Right atrium auricular region (tissue), 2 donors: ENCODE measurements around the gene MYD88. TPM values are rescaled to one million over a fixed set of nuclear protein-coding genes. Genes with fewer than 3 reads are reported as not detected.

Experiments
- DNase-seq: peaks from one replicate; pipeline ENCODE4 v3.0.0-alpha.2; 2019; ENCODE audit warnings: low spot score
- H3K27ac ChIP-seq, 2 donors: fragments of 200-600 bp; sonication (generic); 1 replicate in 1 of 2; 2 replicates in 1 of 2; pipeline ENCODE4 v1.5.1; 2016 to 2019
- H3K27me3 ChIP-seq, 2 donors: fragments of 200-600 bp; sonication (generic); one replicate each; pipeline versions ENCODE4 v1.5.1 to v1.6.0; 2017 to 2019
- H3K36me3 ChIP-seq: fragments of 200-600 bp; sonication (generic); one replicate; pipeline ENCODE4 v1.5.1; 2016
- H3K4me1 ChIP-seq, 2 donors: fragments of 200-600 bp; sonication (generic); one replicate each; pipeline versions ENCODE4 v1.5.1 to v1.6.0; 2017 to 2019
- H3K4me3 ChIP-seq, 2 donors: fragments of 200-600 bp; sonication (generic); 1 replicate in 1 of 2; 2 replicates in 1 of 2; pipeline ENCODE4 v1.5.1; 2017 to 2019; ENCODE audit warnings: mild to moderate bottlenecking in 1 of 2, moderate library complexity in 1 of 2
- H3K9me3 ChIP-seq, 2 donors: fragments of 200-600 bp; sonication (generic); one replicate each; pipeline ENCODE4 v1.5.1; 2019
- CTCF ChIP-seq, 2 donors: fragments of 200-600 bp; sonication (generic); IDR thresholded peaks; one replicate each; pipeline ENCODE4 v1.5.1; 2019; ENCODE audit warnings: antibody characterized with exemption in 2 of 2
- total RNA-seq, 2 donors: library from RNA; depleted of rRNA; stranded (reverse); fragments of >200 nt; gene quantifications; one replicate each; pipeline ENCODE4 v1.1.0, GENCODE V29; 2016

MYD88 gene
- total RNA-seq, 2 donors from 2014 or later = 7.1 to 14.3 TPM

- TF ChIP-seq CTCF (IDR thresholded peaks at IDR 0.05) = no peak
- DNase-seq = peak; percentile 64
These were observed 679 bp upstream of the MYD88 start for GRCh38 chr3:38137615-38138348.

GRCh38 chr3:38139191-38139590 is 730 bp downstream of the MYD88 start:
- Histone ChIP-seq H3K27me3 (no peaks in the 10 kb centered on the region), H3K27ac (peak overlapping the region; percentile 91 to 96), H3K36me3 (peaks cover 19% of the 10 kb centered on the region), H3K9me3 (no peaks in the 10 kb centered on the region), H3K4me1 (peaks cover 0 to 45% of the 10 kb centered on the region in 2 donors), H3K4me3 (peak overlapping the region; percentile 53 to 99)
- no peak for TF ChIP-seq CTCF (IDR thresholded peaks at IDR 0.05)
- no peak for DNase-seq

More at GRCh38 chr3:38137615-38138348, 679 bp upstream of the MYD88 start:
- Histone ChIP-seq H3K36me3 (peaks cover 34% of the 10 kb centered on the region), H3K27me3 (no peaks in the 10 kb centered on the region), H3K9me3 (no peaks in the 10 kb centered on the region), H3K4me3 (peak overlapping the region; percentile 53 to 99), H3K27ac (peak overlapping the region; percentile 91 to 96), H3K4me1 (peaks cover 0 to 45% of the 10 kb centered on the region in 2 donors)

- H3K4me3 ChIP-seq = peak overlapping the region; percentile 53 to 99
- no peak for DNase-seq
- peaks cover 15% of the 10 kb centered on the region for H3K36me3 ChIP-seq
- H3K9me3 ChIP-seq = no peaks in the 10 kb centered on the region
- no peaks in the 10 kb centered on the region for H3K27me3 ChIP-seq
- peak overlapping the region in 1 of 2 donors; percentile 91 for H3K27ac ChIP-seq
- H3K4me1 ChIP-seq = peaks cover 0 to 45% of the 10 kb centered on the region in 2 donors
- no peak for TF ChIP-seq CTCF (IDR thresholded peaks at IDR 0.05)
These were observed 1.2 kb downstream of the MYD88 start for GRCh38 chr3:38139652-38140051.

- H3K27ac ChIP-seq = no peak overlapping the region
- no peak for DNase-seq
- H3K4me1 ChIP-seq = peaks cover 0 to 38% of the 10 kb centered on the region in 2 donors
- H3K9me3 ChIP-seq = no peaks in the 10 kb centered on the region
- no peak for TF ChIP-seq CTCF (IDR thresholded peaks at IDR 0.05)
- peaks cover 12% of the 10 kb centered on the region for H3K36me3 ChIP-seq
- no peak overlapping the region for H3K4me3 ChIP-seq
- H3K27me3 ChIP-seq = no peaks in the 10 kb centered on the region
These were observed 2.1 kb downstream of the MYD88 start for GRCh38 chr3:38140326-38141172.

- TF ChIP-seq CTCF (IDR thresholded peaks at IDR 0.05) = no peak
- Histone ChIP-seq H3K4me3 (no peak overlapping the region), H3K36me3 (peaks cover 12% of the 10 kb centered on the region), H3K27me3 (no peaks in the 10 kb centered on the region), H3K9me3 (no peaks in the 10 kb centered on the region), H3K27ac (no peak overlapping the region), H3K4me1 (peaks cover 0 to 31% of the 10 kb centered on the region in 2 donors)
- DNase-seq = no peak
These were observed 2.9 kb downstream of the MYD88 start for GRCh38 chr3:38141173-38141951.
